Endothelial cell of umbilical vein (primary cell): ENCODE data around the gene PTH1R. TPM values are rescaled to one million over a fixed set of nuclear protein-coding genes. Genes with fewer than 3 reads are reported as not detected.

ENCODE experiments used
- BruUV-seq: library from RNA; stranded (reverse); fragments of 400-500 nt; replicated peaks from 2 replicates; lab custom pipeline; 2021; lab: Mats Ljungman, UMichigan
- CTCF ChIA-PET: fragments of 300-600, 350-600 bp; sonication (Branson Sonifier 250); formaldehyde crosslinking; loops from one replicate; lab custom pipeline; 2021; ENCODE audit warnings: antibody characterized with exemption, inconsistent platforms; lab: Charles Lee
- POLR2A ChIA-PET: fragments of 300-600, 350-600 bp; sonication (Branson Sonifier 250); formaldehyde crosslinking; loops from one replicate; lab custom pipeline; 2021; ENCODE audit warnings: antibody characterized with exemption, inconsistent platforms; lab: Charles Lee
- DNase-seq: peaks from one replicate; pipeline ENCODE4 v3.0.0-alpha.2; 2011; ENCODE audit warnings: low read depth, low spot score
- FAIRE-seq: peaks from 2 replicates; lab custom pipeline; 2011; peaks lifted over from hg19 to GRCh38; lab: Jason Lieb, UNC
- H2AFZ ChIP-seq: 2 replicates; pipeline ENCODE4 v1.6.0; 2012; ENCODE audit warnings: low read depth, low read length, control low read depth, inconsistent platforms
- H3K27ac ChIP-seq: 2 replicates; pipeline ENCODE4 v1.5.1; 2011; ENCODE audit warnings: low read depth, mild to moderate bottlenecking, control low read depth, low read length, moderate library complexity; ENCODE audit not compliant: insufficient read depth
- H3K27me3 ChIP-seq, 2 experiments: 2 replicates each; pipeline versions ENCODE4 v1.6.0 to v1.6.1; 2011; ENCODE audit warnings: low read length in 2 of 2, mixed read lengths in 1 of 2; ENCODE audit not compliant: control insufficient read depth in 2 of 2, insufficient read depth in 2 of 2
- H3K36me3 ChIP-seq, 2 experiments: 2 replicates in 1 of 2; 3 replicates in 1 of 2; pipeline ENCODE4 v1.5.1; 2011; ENCODE audit warnings: low read length in 2 of 2, mild to moderate bottlenecking in 1 of 2, moderate library complexity in 1 of 2; ENCODE audit not compliant: control insufficient read depth in 2 of 2, insufficient read depth in 2 of 2; ENCODE audit errors: extremely low read depth in 1 of 2
- H3K4me1 ChIP-seq: 3 replicates; pipeline ENCODE4 v1.5.1; 2011; ENCODE audit warnings: mild to moderate bottlenecking, low read length; ENCODE audit not compliant: control insufficient read depth, insufficient read depth; ENCODE audit errors: extremely low read depth
- H3K4me2 ChIP-seq: 2 replicates; pipeline ENCODE4 v1.6.1; 2011; ENCODE audit warnings: low read length, control low read depth, mixed read lengths; ENCODE audit not compliant: insufficient read depth
- H3K4me3 ChIP-seq, 3 experiments: fragments of 200-600 bp in 1 of 3; sonication (generic), shearing (Covaris generic) in 1 of 3; replicated peaks in 1 of 3; 2 replicates each; pipeline ENCODE4 v1.5.1; 2011 to 2016; ENCODE audit warnings: control low read depth in 3 of 3, low read length in 3 of 3, mild to moderate bottlenecking in 2 of 3, inconsistent platforms in 1 of 3, low read depth in 1 of 3, moderate library complexity in 1 of 3; ENCODE audit not compliant: insufficient read depth in 1 of 3
- H3K79me2 ChIP-seq: 2 replicates; pipeline ENCODE4 v1.6.0; 2012; ENCODE audit warnings: low read length, inconsistent platforms; ENCODE audit not compliant: control insufficient read depth, insufficient read depth
- H3K9ac ChIP-seq: replicated peaks from 2 replicates; pipeline ENCODE3; 2011; ENCODE audit warnings: low read length, control low read depth; ENCODE audit not compliant: insufficient read depth; ENCODE audit errors: extremely low read depth
- H3K9me1 ChIP-seq: replicated peaks from 3 replicates; pipeline ENCODE4 v1.6.0; 2011; ENCODE audit warnings: mild to moderate bottlenecking, low read length; ENCODE audit not compliant: control insufficient read depth, insufficient read depth; ENCODE audit errors: extremely low read depth
- H3K9me3 ChIP-seq: replicated peaks from 2 replicates; pipeline ENCODE4 v1.5.1; 2012; ENCODE audit warnings: low read length, inconsistent platforms; ENCODE audit not compliant: control insufficient read depth, insufficient read depth
- H4K20me1 ChIP-seq: replicated peaks from 2 replicates; pipeline ENCODE3; 2011; ENCODE audit warnings: mild to moderate bottlenecking, low read length; ENCODE audit not compliant: control insufficient read depth, insufficient read depth; ENCODE audit errors: extremely low read depth
- CTCF ChIP-seq, 2 donors: IDR thresholded peaks; 1 replicate in 1 of 2; 2 replicates in 1 of 2; pipeline ENCODE4 v1.5.1; 2011; ENCODE audit warnings: low read length in 2 of 2, mild to moderate bottlenecking in 2 of 2, moderate library complexity in 2 of 2, control low read depth in 1 of 2, inconsistent platforms in 1 of 2, low read depth in 1 of 2; ENCODE audit not compliant: insufficient read depth in 1 of 2; ENCODE audit errors: extremely low read depth in 1 of 2
- EZH2 ChIP-seq: IDR thresholded peaks from 2 replicates; pipeline ENCODE4 v1.6.1; 2012; ENCODE audit warnings: borderline replicate concordance, low read depth, mild to moderate bottlenecking, moderate library complexity, low read length, inconsistent platforms; ENCODE audit not compliant: severe bottlenecking
- FOS ChIP-seq: IDR thresholded peaks from 2 replicates; pipeline ENCODE4 v1.6.1; 2011; ENCODE audit warnings: mild to moderate bottlenecking, low read length, moderate library complexity, borderline replicate concordance; ENCODE audit not compliant: insufficient read depth
- GATA2 ChIP-seq: IDR thresholded peaks from 2 replicates; pipeline ENCODE4 v1.7.0; 2011; ENCODE audit warnings: low read depth, mild to moderate bottlenecking, moderate library complexity, mixed read lengths, low read length; ENCODE audit not compliant: insufficient read length, insufficient read depth
- JUN ChIP-seq: IDR thresholded peaks from 2 replicates; pipeline ENCODE4 v1.6.1; 2011; ENCODE audit warnings: borderline replicate concordance, low read depth; ENCODE audit not compliant: insufficient read length, insufficient read depth
- MAX ChIP-seq: IDR thresholded peaks from 2 replicates; pipeline ENCODE4 v1.6.1; 2011; ENCODE audit not compliant: insufficient read depth, insufficient read length
- MYC ChIP-seq: IDR thresholded peaks from one replicate; pipeline ENCODE4 v1.6.1; 2011; ENCODE audit warnings: mild to moderate bottlenecking, low read depth, low read length
- POLR2A ChIP-seq: IDR thresholded peaks from 2 replicates; pipeline ENCODE4 v1.6.1; 2012; ENCODE audit warnings: low read depth, mild to moderate bottlenecking, control low read depth, low read length
- POLR2AphosphoS5 ChIP-seq: IDR thresholded peaks from 2 replicates; pipeline ENCODE4 v1.6.1; 2012; ENCODE audit warnings: low read depth, mild to moderate bottlenecking, control low read depth, low read length, moderate library complexity; ENCODE audit not compliant: insufficient read depth
- dilution Hi-C: fragments of 300-500 bp; cut with MboI; formaldehyde crosslinking; loops from one replicate; pipeline ENCODE4 v1.15.0; 2019; ENCODE audit warnings: low sequenced_read_pairs; ENCODE audit not compliant: extremely low pct_ligation_motif_present
- intact Hi-C: fragments of 100-400 bp; cut with micrococcal nuclease; formaldehyde crosslinking; loops from one replicate; pipeline ENCODE4 v1.10.0; 2022
- polyA plus RNA-seq, 4 experiments: library from polyadenylated mRNA; depleted of rRNA in 3 of 4; stranded (reverse) in 3 of 4; unstranded in 1 of 4; fragments of >200 nt; gene quantifications; 2 replicates each; pipeline versions ENCODE4 v1.2.1 to v1.2.3, GENCODE V29; 2011 to 2012; ENCODE audit warnings: missing spikeins in 1 of 4
- total RNA-seq: library from RNA; stranded (reverse); gene quantifications from 2 replicates; pipeline ENCODE4 v1.2.3, GENCODE V29; 2021

The PTH1R gene
- total and polyA plus RNA-seq, 2 donors (not counting 3 experiments of a cell fraction or from before 2014, with no cell fraction given), result 0.08 to 0.46 TPM

GRCh38 chr3:46848271-46849044 lies 29.1 kb upstream of the PTH1R start:
- BruUV-seq, result no TSS peak
- Histone ChIP-seq H2AFZ (no peak overlapping the region), H3K79me2 (no peaks in the 10 kb centered on the region), H3K9ac (no peak overlapping the region), H3K27ac (no peak overlapping the region), H3K4me1 (peaks cover 14% of the 10 kb centered on the region), H3K4me3 (no peak overlapping the region), H3K9me3 (no peaks in the 10 kb centered on the region), H3K4me2 (no peak overlapping the region), H3K9me1 (no peaks in the 10 kb centered on the region), H3K27me3 (peaks cover 0 to 2% of the 10 kb centered on the region in 2 experiments), H3K36me3 (no peaks in the 10 kb centered on the region), H4K20me1 (no peaks in the 10 kb centered on the region)
- intact Hi-C loops, result loop anchor here (1.0 kb wide), 3 partner anchors 44 to 143 kb away; no protein-coding TSS in a partner anchor
- peak; percentile 18 for TF ChIP-seq JUN
- TF ChIP-seq GATA2, result peak; percentile 81
- no peak for TF ChIP-seq MYC
- TF ChIP-seq POLR2AphosphoS5, result peak; percentile 27
- TF ChIP-seq MAX, result peak; percentile 11
- TF ChIP-seq EZH2, result no peak
- no peak for TF ChIP-seq POLR2A
- TF ChIP-seq CTCF (IDR thresholded peaks at IDR 0.05; ENCODE audit: extremely low read depth in 1 of 2, insufficient read depth in 1 of 2, low read depth in 1 of 2, low read length in 2 of 2), result peak; percentile 71 to 83
- TF ChIP-seq FOS, result peak; percentile 55
- dilution Hi-C loops, result no loop called here
- DNase-seq (peak; percentile 90), FAIRE-seq (peak; percentile 89)
- POLR2A ChIA-PET, result no interaction called here
- CTCF ChIA-PET, result interaction anchor here (0.7 to 3.3 kb wide), 10 partner anchors 9 to 153 kb away, joined by 3 to 13 read pairs (median 4); no protein-coding TSS in a partner anchor
